Measurements from ENCODE around the gene FOXP2. TPM values are rescaled to one million over a fixed set of nuclear protein-coding genes. Genes with fewer than 3 reads are reported as not detected.

FOXP2 gene
- total and polyA plus RNA-seq, 2 of the 4 experiments (the other 2 are of a cell fraction) = 0.89 to 1.1 TPM

- ChIA-PET CTCF (no interaction called here), POLR2A (ENCODE audit: unreplicated experiment) (no interaction called here)
- Histone ChIP-seq H2BK15ac (ENCODE audit: low read depth, low read length) (no peak overlapping the region), H3K27me3 (ENCODE audit: control insufficient read depth, insufficient read depth, low read length) (no peaks in the 10 kb centered on the region), H3K4ac (ENCODE audit: low read depth, low read length) (no peak overlapping the region), H3K9me3 (ENCODE audit: control insufficient read depth, insufficient read depth, low read length) (no peaks in the 10 kb centered on the region), H4K8ac (ENCODE audit: low read depth in 2 of 2, low read length in 2 of 2) (no peak overlapping the region), H3K79me1 (ENCODE audit: low read depth in 1 of 2, low read length in 2 of 2) (no peaks in the 10 kb centered on the region), H2AK9ac (replicated peaks; ENCODE audit: low read depth, low read length, poor library complexity) (no peak overlapping the region), H3K4me3 (ENCODE audit: insufficient read depth, low read depth, low read length) (no peak overlapping the region), H4K5ac (ENCODE audit: low read depth, low read length) (no peak overlapping the region), H2AK5ac (ENCODE audit: low read depth, low read length) (no peak overlapping the region), H3K9ac (ENCODE audit: low read depth, low read length) (no peak overlapping the region), H2AFZ (replicated peaks; ENCODE audit: low read length, poor library complexity) (no peak overlapping the region), H2BK20ac (ENCODE audit: low read depth, low read length) (no peak overlapping the region), H4K20me1 (ENCODE audit: insufficient read depth, low read length) (no peaks in the 10 kb centered on the region), H4K91ac (ENCODE audit: insufficient read depth, low read depth, low read length) (no peak overlapping the region), H2BK120ac (ENCODE audit: low read depth, low read length) (no peak overlapping the region), H3K4me2 (ENCODE audit: low read depth, low read length) (no peak overlapping the region), H2BK5ac (ENCODE audit: low read depth, low read length, poor library complexity, severe bottlenecking) (no peak overlapping the region), H3K14ac (replicated peaks; ENCODE audit: low read depth, low read length) (no peak overlapping the region), H3K18ac (ENCODE audit: low read depth, low read length) (no peak overlapping the region), H3K36me3 (ENCODE audit: control insufficient read depth, insufficient read depth, low read length) (no peaks in the 10 kb centered on the region), H3K23ac (ENCODE audit: low read depth, low read length) (no peak overlapping the region), H3K56ac (ENCODE audit: extremely low read depth, insufficient read depth, low read length) (no peak overlapping the region), H3K27ac (ENCODE audit: insufficient read depth, low read length) (no peak overlapping the region), H3K4me1 (ENCODE audit: control insufficient read depth, insufficient read depth, low read length) (no peaks in the 10 kb centered on the region), H3K9me1 (ENCODE audit: insufficient read depth, low read length) (no peaks in the 10 kb centered on the region)
- no peak for TF ChIP-seq NFE2L2 (IDR thresholded peaks at IDR 0.05; ENCODE audit: low read depth, low read length)
- TF ChIP-seq ELK1 (IDR thresholded peaks at IDR 0.05; ENCODE audit: borderline replicate concordance, low read depth, low read length) = no peak
- no peak for TF ChIP-seq SMC3 (IDR thresholded peaks at IDR 0.05; ENCODE audit: low read depth, low read length)
- TF ChIP-seq CHD1 (IDR thresholded peaks at IDR 0.05; ENCODE audit: low read depth, low read length) = no peak
- no peak for TF ChIP-seq MXI1 (IDR thresholded peaks at IDR 0.05; ENCODE audit: borderline replicate concordance, low read depth, low read length)
- no peak for TF ChIP-seq USF2 (IDR thresholded peaks at IDR 0.05; ENCODE audit: low read depth, low read length)
- no peak for TF ChIP-seq FOS (IDR thresholded peaks at IDR 0.05; ENCODE audit: low read depth, low read length)
- TF ChIP-seq POLR2A (IDR thresholded peaks at IDR 0.05; ENCODE audit: low read depth, low read length) = no peak
- TF ChIP-seq MAZ (IDR thresholded peaks at IDR 0.05; ENCODE audit: borderline replicate concordance, low read depth, low read length) = no peak
- no peak for TF ChIP-seq CTCF (conservative IDR thresholded peaks at IDR 0.05; ENCODE audit: low read depth, low read length)
- no peak for TF ChIP-seq RFX5 (IDR thresholded peaks at IDR 0.05; ENCODE audit: low read depth, low read length)
- no peak for TF ChIP-seq CEBPB (IDR thresholded peaks at IDR 0.05; ENCODE audit: low read depth, low read length)
- no peak for TF ChIP-seq RCOR1 (IDR thresholded peaks at IDR 0.05; ENCODE audit: insufficient replicate concordance, low read length)
- TF ChIP-seq RAD21 (IDR thresholded peaks at IDR 0.05; ENCODE audit: low read length) = no peak
- no peak for TF ChIP-seq MAFK (IDR thresholded peaks at IDR 0.05; ENCODE audit: low read depth, low read length)
- in situ Hi-C loops (cut with MboI; ENCODE audit: low sequenced_read_pairs) = no loop called here
- intact Hi-C loops (cut with micrococcal nuclease) = no loop called here
- WGBS, 2 experiments (ENCODE audit: extremely low coverage in 2 of 2, insufficient read length in 1 of 2) = no CpG with 5 or more reads among the region's 2 CpGs
- dilution Hi-C loops (cut with HindIII; ENCODE audit: low sequenced_read_pairs, unreplicated experiment) = no loop called here
- ATAC-seq (ENCODE audit: low read depth) = no peak
- DNase-seq = no peak
- no TSS peak for BruUV-seq (replicated peaks)
Observed at GRCh38 chr7:114402876-114403635, 11.6 kb upstream of the FOXP2 start.

Data from IMR-90 (cell line).